Measurements from ENCODE around the gene TTC3.

DNA sequence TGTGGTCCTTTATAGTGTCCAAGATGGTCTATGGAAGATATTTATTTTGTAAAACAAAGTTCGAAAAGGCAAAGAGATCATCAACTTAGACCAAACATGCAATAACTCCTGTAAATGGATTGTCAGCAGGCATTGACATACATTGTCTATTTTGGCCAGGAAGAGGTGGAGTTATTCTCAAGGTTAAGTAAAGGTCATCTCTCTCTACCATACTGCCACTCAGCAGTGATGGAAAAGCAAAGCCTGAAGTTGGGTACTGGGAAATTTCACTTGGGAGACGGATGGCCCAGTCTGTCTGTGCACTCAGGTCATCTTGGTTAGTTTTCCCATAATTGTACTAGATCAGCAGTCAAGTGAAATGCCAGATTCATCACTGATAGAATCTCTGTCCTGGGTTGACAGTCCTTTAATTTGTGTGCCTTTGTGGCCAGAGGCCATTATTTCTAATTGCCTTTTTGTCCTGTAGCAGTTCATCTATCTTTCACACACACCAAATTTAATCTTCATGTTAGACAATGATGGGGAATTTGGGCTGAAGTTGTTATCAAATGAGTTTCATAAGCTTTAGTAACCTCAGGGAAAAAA lies 17.7 kb upstream of the TTC3 start:
- TF ChIP-seq CTCF (IDR thresholded peaks at IDR 0.05; ENCODE audit: poor library complexity, severe bottlenecking) (no peak), POLR2AphosphoS5 (IDR thresholded peaks at IDR 0.05) (no peak), EP300 (conservative IDR thresholded peaks at IDR 0.05; ENCODE audit: poor library complexity, severe bottlenecking) (no peak), SMC3 (conservative IDR thresholded peaks at IDR 0.05; ENCODE audit: poor library complexity) (no peak)
- TF ChIP-seq, protein P1, sequence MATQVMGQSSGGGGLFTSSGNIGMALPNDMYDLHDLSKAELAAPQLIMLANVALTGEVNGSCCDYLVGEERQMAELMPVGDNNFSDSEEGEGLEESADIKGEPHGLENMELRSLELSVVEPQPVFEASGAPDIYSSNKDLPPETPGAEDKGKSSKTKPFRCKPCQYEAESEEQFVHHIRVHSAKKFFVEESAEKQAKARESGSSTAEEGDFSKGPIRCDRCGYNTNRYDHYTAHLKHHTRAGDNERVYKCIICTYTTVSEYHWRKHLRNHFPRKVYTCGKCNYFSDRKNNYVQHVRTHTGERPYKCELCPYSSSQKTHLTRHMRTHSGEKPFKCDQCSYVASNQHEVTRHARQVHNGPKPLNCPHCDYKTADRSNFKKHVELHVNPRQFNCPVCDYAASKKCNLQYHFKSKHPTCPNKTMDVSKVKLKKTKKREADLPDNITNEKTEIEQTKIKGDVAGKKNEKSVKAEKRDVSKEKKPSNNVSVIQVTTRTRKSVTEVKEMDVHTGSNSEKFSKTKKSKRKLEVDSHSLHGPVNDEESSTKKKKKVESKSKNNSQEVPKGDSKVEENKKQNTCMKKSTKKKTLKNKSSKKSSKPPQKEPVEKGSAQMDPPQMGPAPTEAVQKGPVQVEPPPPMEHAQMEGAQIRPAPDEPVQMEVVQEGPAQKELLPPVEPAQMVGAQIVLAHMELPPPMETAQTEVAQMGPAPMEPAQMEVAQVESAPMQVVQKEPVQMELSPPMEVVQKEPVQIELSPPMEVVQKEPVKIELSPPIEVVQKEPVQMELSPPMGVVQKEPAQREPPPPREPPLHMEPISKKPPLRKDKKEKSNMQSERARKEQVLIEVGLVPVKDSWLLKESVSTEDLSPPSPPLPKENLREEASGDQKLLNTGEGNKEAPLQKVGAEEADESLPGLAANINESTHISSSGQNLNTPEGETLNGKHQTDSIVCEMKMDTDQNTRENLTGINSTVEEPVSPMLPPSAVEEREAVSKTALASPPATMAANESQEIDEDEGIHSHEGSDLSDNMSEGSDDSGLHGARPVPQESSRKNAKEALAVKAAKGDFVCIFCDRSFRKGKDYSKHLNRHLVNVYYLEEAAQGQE (IDR thresholded peaks at IDR 0.05; ENCODE audit: borderline replicate concordance): no peak

Data from neural cell (in vitro differentiated cells).